Activated CD4-positive, alpha-beta T cell treated with anti-CD3 and anti-CD28 coated beads, Interleukin-2, amount 50 U/mL, for 48 hours (primary cell): Measurements from ENCODE around the gene PCSK2.

ENCODE experiments used
- DNase-seq, 2 experiments: peaks; one replicate each; pipeline ENCODE4 v3.0.0-alpha.2; 2020

The PCSK2 gene

GRCh38 chr20:17513939-17514338 lies 287.1 kb downstream of the PCSK2 start:
- no peak for DNase-seq

GRCh38 chr20:17515053-17515452 lies 288.2 kb downstream of the PCSK2 start:
- DNase-seq = no peak

- DNase-seq = no peak
Measured at GRCh38 chr20:17518339-17519052, 291.7 kb downstream of the PCSK2 start.

GRCh38 chr20:17519606-17520285 lies 292.9 kb downstream of the PCSK2 start:
- DNase-seq = no peak

GRCh38 chr20:17520583-17520982 lies 293.7 kb downstream of the PCSK2 start:
- no peak for DNase-seq

GRCh38 chr20:17522528-17522927 lies 295.7 kb downstream of the PCSK2 start:
- no peak for DNase-seq

- DNase-seq = no peak
Measured at GRCh38 chr20:17523326-17523725, 296.5 kb downstream of the PCSK2 start.

- DNase-seq = no peak
Measured at GRCh38 chr20:17524560-17524959, 297.7 kb downstream of the PCSK2 start.

GRCh38 chr20:17525132-17525531 lies 298.3 kb downstream of the PCSK2 start:
- no peak for DNase-seq

- DNase-seq = peak in 1 of 2 experiments; percentile 23
Measured at GRCh38 chr20:17525650-17526049, 298.8 kb downstream of the PCSK2 start.

- DNase-seq = no peak
Measured at GRCh38 chr20:17529586-17529985, 302.7 kb downstream of the PCSK2 start.

GRCh38 chr20:17530153-17530552 lies 303.3 kb downstream of the PCSK2 start:
- no peak for DNase-seq

GRCh38 chr20:17530716-17531664 lies 304.1 kb downstream of the PCSK2 start, which contains the start of gene BFSP1:
BFSP1 (minus strand) TSS chr20:17531379; CDS start chr20:17531329, 50 bp downstream.
- DNase-seq = peak; percentile 43 to 55

GRCh38 chr20:17531665-17532025 lies 304.8 kb downstream of the PCSK2 start:
- no peak for DNase-seq

GRCh38 chr20:17533396-17533795 lies 306.6 kb downstream of the PCSK2 start:
- DNase-seq = peak in 1 of 2 experiments; percentile 5

GRCh38 chr20:17534077-17534476 lies 307.2 kb downstream of the PCSK2 start:
- DNase-seq = no peak
